22Rv1 (cell line): Measurements from ENCODE around the gene COL12A1.

Source experiments
- CTCF ChIP-seq: fragments of 450-650 bp; IDR thresholded peaks from 2 replicates; pipeline ENCODE4 v1.5.1; 2017; ENCODE audit warnings: mild to moderate bottlenecking
- ZFX ChIP-seq: fragments of 450-650 bp; IDR thresholded peaks from 2 replicates; pipeline ENCODE4 v1.6.1; 2017; ENCODE audit warnings: antibody characterized with exemption, borderline replicate concordance

GRCh38 chr6:75145976-75146375 lies 59.9 kb downstream of the COL12A1 start:
- TF ChIP-seq CTCF (no peak), ZFX (no peak)
